PC-3 (cell line): ENCODE measurements around the gene ZNF804A. TPM values are rescaled to one million over a fixed set of nuclear protein-coding genes. Genes with fewer than 3 reads are reported as not detected.

Source experiments
- ATAC-seq: fragments of 200-7000 bp; cut with Tn5 transposase; 2 replicates; pipeline ENCODE4 v1.9.1; 2020; ENCODE audit warnings: mild to moderate bottlenecking, moderate library complexity
- BruUV-seq: library from RNA; stranded (reverse); fragments of 400-500 nt; replicated peaks from 2 replicates; lab custom pipeline; 2021; lab: Mats Ljungman, UMichigan
- CTCF ChIA-PET: fragments of 300-600 bp; sonication (Branson Sonifier 250); formaldehyde crosslinking; loops from one replicate; lab custom pipeline; 2022; ENCODE audit warnings: antibody characterized with exemption; lab: Charles Lee
- POLR2A ChIA-PET: fragments of 300-600 bp; sonication (Branson Sonifier 250); formaldehyde crosslinking; loops from one replicate; lab custom pipeline; 2022; ENCODE audit warnings: antibody characterized with exemption; ENCODE audit not compliant: unreplicated experiment; lab: Charles Lee
- DNase-seq: peaks from one replicate; pipeline ENCODE4 v3.0.0-alpha.2; 2015
- H2AFZ ChIP-seq: fragments of 300-600 bp; sonication (generic); 2 replicates; pipeline ENCODE4 v1.6.0; 2016; ENCODE audit warnings: antibody characterized with exemption, low read length
- H3F3A ChIP-seq: fragments of 300-600 bp; sonication (generic); one replicate; pipeline ENCODE4 v1.6.0; 2017; ENCODE audit warnings: antibody characterized with exemption, low read length, control low read depth, mild to moderate bottlenecking; ENCODE audit not compliant: unreplicated experiment
- H3K27ac ChIP-seq: fragments of 300-600 bp; sonication (generic); 2 replicates; pipeline ENCODE4 v1.5.1; 2016; ENCODE audit warnings: mild to moderate bottlenecking, low read length
- H3K27me3 ChIP-seq: fragments of 300-600 bp; sonication (generic); 2 replicates; pipeline ENCODE4 v1.6.1; 2016; ENCODE audit warnings: low read length, mixed read lengths
- H3K36me3 ChIP-seq: fragments of 300-600 bp; sonication (generic); 2 replicates; pipeline ENCODE4 v1.6.1; 2016; ENCODE audit warnings: low read depth, mixed run types, low read length, mixed read lengths
- H3K4me1 ChIP-seq: fragments of 300-600 bp; sonication (generic); 2 replicates; pipeline ENCODE4 v1.5.1; 2016; ENCODE audit warnings: low read length; ENCODE audit not compliant: insufficient read depth
- H3K4me2 ChIP-seq: fragments of 300-600 bp; sonication (generic); 2 replicates; pipeline ENCODE4 v1.6.0; 2016; ENCODE audit warnings: low read length
- H3K4me3 ChIP-seq: fragments of 300-600 bp; sonication (generic); 2 replicates; pipeline ENCODE4 v1.5.1; 2016; ENCODE audit warnings: mild to moderate bottlenecking, low read length, mixed read lengths
- H3K79me2 ChIP-seq: fragments of 300-600 bp; sonication (generic); 2 replicates; pipeline ENCODE4 v1.6.1; 2017; ENCODE audit warnings: low read length, mixed read lengths
- H3K9ac ChIP-seq: fragments of 300-600 bp; sonication (generic); 2 replicates; pipeline ENCODE4 v1.6.0; 2016; ENCODE audit warnings: mild to moderate bottlenecking, low read length
- H3K9me2 ChIP-seq: fragments of 300-600 bp; sonication (generic); replicated peaks from 2 replicates; pipeline ENCODE4 v1.6.1; 2016; ENCODE audit warnings: mixed run types, low read length, mixed read lengths
- H3K9me3 ChIP-seq: fragments of 300-600 bp; sonication (generic); 2 replicates; pipeline ENCODE4 v1.6.1; 2016; ENCODE audit warnings: low read length, mixed read lengths
- H4K20me1 ChIP-seq: fragments of 300-600 bp; sonication (generic); 2 replicates; pipeline ENCODE4 v1.6.1; 2016; ENCODE audit warnings: low read length, mixed read lengths
- CTCF ChIP-seq: fragments of 300-600 bp; sonication (generic); conservative IDR thresholded peaks from 2 replicates; pipeline ENCODE4 v1.5.1; 2017; ENCODE audit warnings: antibody characterized with exemption, low read depth, mild to moderate bottlenecking, low read length
- EZH2 ChIP-seq: fragments of 300-600 bp; sonication (generic); IDR thresholded peaks from one replicate; pipeline ENCODE4 v1.6.1; 2017; ENCODE audit warnings: antibody characterized with exemption, mild to moderate bottlenecking, low read length; ENCODE audit not compliant: unreplicated experiment
- EZH2phosphoT487 ChIP-seq: fragments of 300-600 bp; sonication (generic); IDR thresholded peaks from 2 replicates; pipeline ENCODE4 v1.6.1; 2018; ENCODE audit warnings: mild to moderate bottlenecking, antibody characterized with exemption, low read length, borderline replicate concordance
- intact Hi-C: fragments of 100-400 bp; cut with micrococcal nuclease; formaldehyde crosslinking; loops from 2 replicates; pipeline ENCODE4 v1.9.0; 2023
- total RNA-seq: library from RNA; depleted of rRNA; stranded (reverse); fragments of >200 nt; gene quantifications from 2 replicates; pipeline ENCODE4 v1.2.3, GENCODE V29; 2014

The ZNF804A gene
- total RNA-seq, 1 experiment from 2014 or later = 1.9 TPM

GRCh38 chr2:184875212-184875611 lies 276.9 kb downstream of the ZNF804A start:
- no TSS peak for BruUV-seq
- Histone ChIP-seq H3K4me1 (no peaks in the 10 kb centered on the region), H3K36me3 (no peaks in the 10 kb centered on the region), H3K4me2 (no peak overlapping the region), H3K4me3 (no peak overlapping the region), H3F3A (no peaks in the 10 kb centered on the region), H4K20me1 (no peaks in the 10 kb centered on the region), H2AFZ (no peak overlapping the region), H3K9me3 (no peaks in the 10 kb centered on the region), H3K27me3 (no peaks in the 10 kb centered on the region), H3K9me2 (no peaks in the 10 kb centered on the region), H3K79me2 (no peaks in the 10 kb centered on the region), H3K9ac (no peak overlapping the region), H3K27ac (no peak overlapping the region)
- POLR2A ChIA-PET = no interaction called here
- no peak for DNase-seq
- intact Hi-C loops = no loop called here
- no peak for ATAC-seq
- CTCF ChIA-PET = no interaction called here
- no peak for TF ChIP-seq EZH2phosphoT487
- no peak for TF ChIP-seq EZH2
- TF ChIP-seq CTCF = no peak

- ChIA-PET POLR2A (no interaction called here), CTCF (no interaction called here)
- Histone ChIP-seq H3K27ac (no peak overlapping the region), H4K20me1 (no peaks in the 10 kb centered on the region), H3K9me3 (no peaks in the 10 kb centered on the region), H3K36me3 (no peaks in the 10 kb centered on the region), H3F3A (no peaks in the 10 kb centered on the region), H3K4me2 (no peak overlapping the region), H3K9ac (no peak overlapping the region), H3K4me1 (no peaks in the 10 kb centered on the region), H2AFZ (no peak overlapping the region), H3K4me3 (no peak overlapping the region), H3K79me2 (no peaks in the 10 kb centered on the region), H3K9me2 (no peaks in the 10 kb centered on the region), H3K27me3 (no peaks in the 10 kb centered on the region)
- TF ChIP-seq CTCF = no peak
- TF ChIP-seq EZH2phosphoT487 = no peak
- TF ChIP-seq EZH2 = no peak
- ATAC-seq (no peak), DNase-seq (no peak)
- intact Hi-C loops = no loop called here
- no TSS peak for BruUV-seq
These were observed 277.6 kb downstream of the ZNF804A start for GRCh38 chr2:184875911-184876310.

- CTCF ChIA-PET = no interaction called here
- POLR2A ChIA-PET = no interaction called here
These were observed 279.6 kb downstream of the ZNF804A start for GRCh38 chr2:184877909-184878308.

More at GRCh38 chr2:184877909-184878308, 279.6 kb downstream of the ZNF804A start:
- Histone ChIP-seq H3K4me2 (no peak overlapping the region), H3K4me3 (no peak overlapping the region), H3K27me3 (no peaks in the 10 kb centered on the region), H3K36me3 (no peaks in the 10 kb centered on the region), H3F3A (no peaks in the 10 kb centered on the region), H3K4me1 (no peaks in the 10 kb centered on the region), H3K9ac (no peak overlapping the region), H3K9me2 (no peaks in the 10 kb centered on the region), H3K27ac (no peak overlapping the region), H3K9me3 (no peaks in the 10 kb centered on the region), H2AFZ (no peak overlapping the region), H4K20me1 (no peaks in the 10 kb centered on the region), H3K79me2 (no peaks in the 10 kb centered on the region)
- intact Hi-C loops = no loop called here
- TF ChIP-seq EZH2phosphoT487 (no peak), EZH2 (no peak), CTCF (no peak)
- no peak for DNase-seq
- ATAC-seq = no peak
- BruUV-seq = no TSS peak
